HFF-Myc (cell line): ENCODE results near the gene SEMA6A.

Experiments used
- DNase-seq: peaks from one replicate; pipeline ENCODE4 v3.0.0-alpha.2; 2011; ENCODE audit warnings: low read depth; ENCODE audit errors: extremely low read depth
- H3K4me3 ChIP-seq: replicated peaks from 2 replicates; pipeline ENCODE4 v1.5.1; 2011; ENCODE audit warnings: low read depth, mild to moderate bottlenecking, control low read depth, low read length
- TF ChIP-seq, protein P1 (sequence below): IDR thresholded peaks from 2 replicates; pipeline ENCODE4 v1.5.1; 2012; ENCODE audit warnings: mild to moderate bottlenecking, low read depth, low read length, control low read depth; ENCODE audit errors: missing control alignments

The SEMA6A gene

GRCh38 chr5:116448450-116448849, 126.2 kb downstream of the SEMA6A start:
- TF ChIP-seq, protein P1, sequence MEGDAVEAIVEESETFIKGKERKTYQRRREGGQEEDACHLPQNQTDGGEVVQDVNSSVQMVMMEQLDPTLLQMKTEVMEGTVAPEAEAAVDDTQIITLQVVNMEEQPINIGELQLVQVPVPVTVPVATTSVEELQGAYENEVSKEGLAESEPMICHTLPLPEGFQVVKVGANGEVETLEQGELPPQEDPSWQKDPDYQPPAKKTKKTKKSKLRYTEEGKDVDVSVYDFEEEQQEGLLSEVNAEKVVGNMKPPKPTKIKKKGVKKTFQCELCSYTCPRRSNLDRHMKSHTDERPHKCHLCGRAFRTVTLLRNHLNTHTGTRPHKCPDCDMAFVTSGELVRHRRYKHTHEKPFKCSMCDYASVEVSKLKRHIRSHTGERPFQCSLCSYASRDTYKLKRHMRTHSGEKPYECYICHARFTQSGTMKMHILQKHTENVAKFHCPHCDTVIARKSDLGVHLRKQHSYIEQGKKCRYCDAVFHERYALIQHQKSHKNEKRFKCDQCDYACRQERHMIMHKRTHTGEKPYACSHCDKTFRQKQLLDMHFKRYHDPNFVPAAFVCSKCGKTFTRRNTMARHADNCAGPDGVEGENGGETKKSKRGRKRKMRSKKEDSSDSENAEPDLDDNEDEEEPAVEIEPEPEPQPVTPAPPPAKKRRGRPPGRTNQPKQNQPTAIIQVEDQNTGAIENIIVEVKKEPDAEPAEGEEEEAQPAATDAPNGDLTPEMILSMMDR, result no peak
- no peak for DNase-seq
- no peak overlapping the region for H3K4me3 ChIP-seq

- TF ChIP-seq, protein P1, result no peak
- DNase-seq, result no peak
- H3K4me3 ChIP-seq, result no peak overlapping the region
These were observed 128.1 kb downstream of the SEMA6A start for GRCh38 chr5:116446356-116447005.

DNA sequence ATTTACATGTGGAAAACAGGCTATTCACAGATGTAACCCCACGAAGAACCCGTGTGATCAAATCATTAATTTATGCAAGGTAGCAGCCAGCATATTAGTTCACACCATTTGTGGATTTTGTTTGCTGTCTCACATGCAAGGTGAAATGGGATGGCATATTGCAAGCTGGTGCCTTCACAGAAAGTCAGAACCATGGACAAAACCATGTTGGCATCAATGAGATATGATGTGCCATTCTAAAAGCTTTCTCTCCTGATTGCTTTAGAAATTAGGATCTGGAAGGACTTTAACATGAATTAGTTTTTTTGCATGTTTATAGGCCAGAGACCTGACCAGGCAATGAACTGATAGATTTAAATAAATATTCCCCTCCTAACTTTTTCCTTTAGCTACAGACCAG, 129.3 kb downstream of the SEMA6A start:
- no peak for DNase-seq
- TF ChIP-seq, protein P1, result no peak
- no peak overlapping the region for H3K4me3 ChIP-seq

GRCh38 chr5:116444373-116445295, 130.0 kb downstream of the SEMA6A start:
- TF ChIP-seq, protein P1, result no peak
- H3K4me3 ChIP-seq, result no peak overlapping the region
- no peak for DNase-seq

GRCh38 chr5:116442931-116443551, 131.6 kb downstream of the SEMA6A start:
- TF ChIP-seq, protein P1, result no peak

GRCh38 chr5:116442095-116442534, 132.5 kb downstream of the SEMA6A start:
- TF ChIP-seq, protein P1, result no peak
- no peak for DNase-seq
- no peak overlapping the region for H3K4me3 ChIP-seq

More at GRCh38 chr5:116442931-116443551, 131.6 kb downstream of the SEMA6A start:
- H3K4me3 ChIP-seq, result no peak overlapping the region
- no peak for DNase-seq
